B cell (primary cell): Measurements from ENCODE around the gene GPAT3.
"Not testable (repeated sequence)": the region's sequence is repeated elsewhere in the genome, so short reads cannot be mapped to it uniquely, and the experiment has no call there.

Experiments
- EZH2 ChIP-seq: IDR thresholded peaks from 2 replicates; pipeline ENCODE4 v1.6.1; 2012; ENCODE audit warnings: borderline replicate concordance, low read depth, mild to moderate bottlenecking, moderate library complexity, low read length; ENCODE audit not compliant: insufficient read depth, poor library complexity, severe bottlenecking
- TF ChIP-seq, protein P1 (sequence below): fragments of 200-600 bp; IDR thresholded peaks from one replicate; pipeline ENCODE4 v1.8.0; 2022; ENCODE audit warnings: antibody characterized with exemption, mild to moderate bottlenecking

DNA sequence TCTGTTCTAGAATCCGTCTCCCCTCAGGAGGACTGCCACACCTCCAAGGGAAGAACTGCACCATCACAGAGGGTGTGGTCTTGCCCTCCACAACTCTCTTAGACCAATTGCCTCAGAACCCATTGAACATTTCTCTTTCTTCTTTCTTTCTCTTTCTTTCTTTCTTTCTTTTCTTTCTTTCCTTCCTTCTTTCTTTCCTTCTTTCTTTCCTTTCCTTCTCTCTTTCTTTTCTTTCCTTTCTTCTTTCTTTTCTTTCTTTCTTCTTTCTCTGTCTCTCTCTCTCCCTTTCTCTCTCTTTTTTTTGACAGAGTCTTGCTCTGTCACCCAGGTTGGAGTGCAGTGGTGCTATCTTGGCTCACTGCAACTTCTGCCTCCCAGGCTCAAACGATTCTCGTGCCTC, 34.2 kb upstream of the GPAT3 start:
- TF ChIP-seq, protein P1, sequence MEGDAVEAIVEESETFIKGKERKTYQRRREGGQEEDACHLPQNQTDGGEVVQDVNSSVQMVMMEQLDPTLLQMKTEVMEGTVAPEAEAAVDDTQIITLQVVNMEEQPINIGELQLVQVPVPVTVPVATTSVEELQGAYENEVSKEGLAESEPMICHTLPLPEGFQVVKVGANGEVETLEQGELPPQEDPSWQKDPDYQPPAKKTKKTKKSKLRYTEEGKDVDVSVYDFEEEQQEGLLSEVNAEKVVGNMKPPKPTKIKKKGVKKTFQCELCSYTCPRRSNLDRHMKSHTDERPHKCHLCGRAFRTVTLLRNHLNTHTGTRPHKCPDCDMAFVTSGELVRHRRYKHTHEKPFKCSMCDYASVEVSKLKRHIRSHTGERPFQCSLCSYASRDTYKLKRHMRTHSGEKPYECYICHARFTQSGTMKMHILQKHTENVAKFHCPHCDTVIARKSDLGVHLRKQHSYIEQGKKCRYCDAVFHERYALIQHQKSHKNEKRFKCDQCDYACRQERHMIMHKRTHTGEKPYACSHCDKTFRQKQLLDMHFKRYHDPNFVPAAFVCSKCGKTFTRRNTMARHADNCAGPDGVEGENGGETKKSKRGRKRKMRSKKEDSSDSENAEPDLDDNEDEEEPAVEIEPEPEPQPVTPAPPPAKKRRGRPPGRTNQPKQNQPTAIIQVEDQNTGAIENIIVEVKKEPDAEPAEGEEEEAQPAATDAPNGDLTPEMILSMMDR: not testable (repeated sequence)
- TF ChIP-seq EZH2: not testable (repeated sequence)
